Dendritic cell treated with granulocyte-macrophage colony-stimulating factor and Interleukin-4, amounts not matched to agents 40 ng/mL and 50 ng/mL, for 4 days (primary cell): ENCODE measurements around the gene TARS1.

ENCODE experiments used
- H3K27ac Mint-ChIP-seq: one replicate; pipeline ENCODE4 v1.8.0; 2022; ENCODE audit warnings: mild to moderate bottlenecking, mixed read lengths
- H3K27me3 Mint-ChIP-seq: one replicate; pipeline ENCODE4 v1.8.0; 2022; ENCODE audit warnings: mild to moderate bottlenecking, mixed read lengths
- H3K36me3 Mint-ChIP-seq: one replicate; pipeline ENCODE4 v1.8.0; 2022; ENCODE audit warnings: low read depth, mixed read lengths
- H3K4me1 Mint-ChIP-seq: one replicate; pipeline ENCODE4 v1.8.0; 2022; ENCODE audit warnings: low read depth, mixed read lengths
- H3K4me3 Mint-ChIP-seq: one replicate; pipeline ENCODE4 v1.8.0; 2022; ENCODE audit warnings: mild to moderate bottlenecking, moderate library complexity, mixed read lengths
- H3K9me3 Mint-ChIP-seq: one replicate; pipeline ENCODE4 v1.8.0; 2022; ENCODE audit warnings: mixed read lengths
- intact Hi-C: fragments of 100-400 bp; cut with micrococcal nuclease; formaldehyde crosslinking; loops from one replicate; pipeline ENCODE4 v1.15.0; 2022

Gene TARS1

GRCh38 chr5:33516421-33516820, 75.7 kb downstream of the TARS1 start:
- H3K27ac Mint-ChIP-seq = no peak overlapping the region
- peaks cover 64% of the 10 kb centered on the region for H3K9me3 Mint-ChIP-seq
- no peaks in the 10 kb centered on the region for H3K27me3 Mint-ChIP-seq
- no peaks in the 10 kb centered on the region for H3K4me1 Mint-ChIP-seq
- no peak overlapping the region for H3K4me3 Mint-ChIP-seq
- intact Hi-C loops = no loop called here
- H3K36me3 Mint-ChIP-seq = no peaks in the 10 kb centered on the region
